MM.1S (cell line): Measurements from ENCODE around the gene MTERF2.
A peak's percentile ranks its signal among the peaks of the same experiment; 100 is the strongest.

Experiments
- DNase-seq: peaks from one replicate; pipeline ENCODE4 v3.0.0-alpha.2; 2015
- H2AFZ ChIP-seq: fragments of 300-600 bp; sonication (generic); 2 replicates; pipeline ENCODE4 v1.6.0; 2016; ENCODE audit warnings: antibody characterized with exemption, low read length
- H3F3A ChIP-seq: fragments of 300-600 bp; sonication (generic); 2 replicates; pipeline ENCODE4 v1.6.1; 2016; ENCODE audit warnings: mild to moderate bottlenecking, antibody characterized with exemption, low read length, moderate library complexity, mixed read lengths; ENCODE audit not compliant: insufficient read depth
- H3K27ac ChIP-seq: fragments of 300-600 bp; sonication (generic); 2 replicates; pipeline ENCODE4 v1.5.1; 2016; ENCODE audit warnings: mild to moderate bottlenecking, low read length
- H3K27me3 ChIP-seq: fragments of 300-600 bp; sonication (generic); replicated peaks from 2 replicates; pipeline ENCODE4 v1.6.0; 2016; ENCODE audit warnings: low read length; ENCODE audit not compliant: insufficient read depth
- H3K36me3 ChIP-seq: fragments of 300-600 bp; sonication (generic); replicated peaks from 2 replicates; pipeline ENCODE4 v1.6.1; 2016; ENCODE audit warnings: mild to moderate bottlenecking, low read length, mixed read lengths; ENCODE audit not compliant: insufficient read depth
- H3K4me1 ChIP-seq: fragments of 300-600 bp; sonication (generic); 2 replicates; pipeline ENCODE4 v1.6.1; 2016; ENCODE audit warnings: low read length, mixed read lengths
- H3K4me2 ChIP-seq: fragments of 300-600 bp; sonication (generic); 2 replicates; pipeline ENCODE4 v1.6.0; 2016; ENCODE audit warnings: low read depth, low read length
- H3K4me3 ChIP-seq: fragments of 300-600 bp; sonication (generic); 2 replicates; pipeline ENCODE4 v1.5.1; 2016; ENCODE audit warnings: low read length, mixed read lengths
- H3K79me2 ChIP-seq: fragments of 300-600 bp; sonication (generic); 2 replicates; pipeline ENCODE4 v1.6.1; 2016; ENCODE audit warnings: mixed run types, low read length, mixed read lengths
- H3K9ac ChIP-seq: fragments of 300-600 bp; sonication (generic); 2 replicates; pipeline ENCODE4 v1.6.1; 2016; ENCODE audit warnings: low read length, mixed read lengths
- H3K9me2 ChIP-seq: fragments of 300-600 bp; sonication (generic); replicated peaks from 2 replicates; pipeline ENCODE4 v1.6.1; 2016; ENCODE audit warnings: mild to moderate bottlenecking, low read length, mixed read lengths; ENCODE audit not compliant: insufficient read depth
- H3K9me3 ChIP-seq: fragments of 300-600 bp; sonication (generic); replicated peaks from 2 replicates; pipeline ENCODE4 v1.6.1; 2016; ENCODE audit warnings: mild to moderate bottlenecking, low read length, mixed read lengths; ENCODE audit not compliant: insufficient read depth
- H4K20me1 ChIP-seq: fragments of 300-600 bp; sonication (generic); 2 replicates; pipeline ENCODE4 v1.6.1; 2016; ENCODE audit warnings: mild to moderate bottlenecking, low read length, moderate library complexity, mixed read lengths; ENCODE audit not compliant: insufficient read depth
- CTCF ChIP-seq: fragments of 300-600 bp; sonication (generic); IDR thresholded peaks from 2 replicates; pipeline ENCODE4 v1.5.1; 2016; ENCODE audit warnings: antibody characterized with exemption, low read length, mixed read lengths
- EZH2 ChIP-seq: fragments of 300-600 bp; sonication (generic); optimal IDR thresholded peaks from 2 replicates; pipeline ENCODE3; 2017; ENCODE audit warnings: low read depth, mild to moderate bottlenecking, antibody characterized with exemption, low read length, mixed read lengths
- EZH2phosphoT487 ChIP-seq: fragments of 300-600 bp; sonication (generic); IDR thresholded peaks from 2 replicates; pipeline ENCODE4 v1.6.1; 2018; ENCODE audit warnings: antibody characterized with exemption, low read length

MTERF2 gene

GRCh38 chr12:106956048-106956578 is 30.8 kb downstream of the MTERF2 start:
- peaks cover 5% of the 10 kb centered on the region for H3K4me1 ChIP-seq
- no peaks in the 10 kb centered on the region for H3K9me2 ChIP-seq
- peak; percentile 47 for DNase-seq
- peak overlapping the region; percentile 92 for H3K4me3 ChIP-seq
- no peaks in the 10 kb centered on the region for H3K9me3 ChIP-seq
- peak overlapping the region; percentile 75 for H3K4me2 ChIP-seq
- H3K79me2 ChIP-seq, result peaks cover 14% of the 10 kb centered on the region; the same call in 1 of the 2 replicates
- peak overlapping the region; percentile 70 for H3K9ac ChIP-seq
- H4K20me1 ChIP-seq, result no peaks in the 10 kb centered on the region
- H3K27ac ChIP-seq, result no peak overlapping the region; the same call in 1 of the 2 replicates
- H3K27me3 ChIP-seq, result no peaks in the 10 kb centered on the region
- peak overlapping the region; percentile 79 for H2AFZ ChIP-seq
- H3F3A ChIP-seq, result no peaks in the 10 kb centered on the region
- no peak for TF ChIP-seq EZH2
- no peaks in the 10 kb centered on the region for H3K36me3 ChIP-seq

- Histone ChIP-seq H3K79me2 (peaks cover 14% of the 10 kb centered on the region; the same call in 1 of the 2 replicates), H3K4me2 (peak within 1 kb of the TSS; percentile 75), H3K4me1 (peaks cover 5% of the 10 kb centered on the region), H3K4me3 (peak within 1 kb of the TSS; percentile 92), H2AFZ (peak within 1 kb of the TSS; percentile 79), H3K27ac (no peak within 1 kb of the TSS; the same call in 1 of the 2 replicates), H3K9ac (peak within 1 kb of the TSS; percentile 70), H3K9me2 (no peaks in the 10 kb centered on the region), H4K20me1 (no peaks in the 10 kb centered on the region), H3K36me3 (no peaks in the 10 kb centered on the region), H3F3A (no peaks in the 10 kb centered on the region), H3K9me3 (no peaks in the 10 kb centered on the region), H3K27me3 (no peaks in the 10 kb centered on the region)
- no peak for TF ChIP-seq EZH2
- no peak for TF ChIP-seq CTCF
- no peak for TF ChIP-seq EZH2phosphoT487
- peak; percentile 87 for DNase-seq
Observed at GRCh38 chr12:106955377-106956047, 31.4 kb downstream of the MTERF2 start, which contains the start of gene TMEM263. Gene TMEM263 (plus strand): TSS chr12:106955907. CDS start chr12:106967117, 11,210 bp downstream.

GRCh38 chr12:106954462-106955376 is 32.2 kb downstream of the MTERF2 start:
- Histone ChIP-seq H3K79me2 (peaks cover 14% of the 10 kb centered on the region; the same call in 1 of the 2 replicates), H3K9me2 (no peaks in the 10 kb centered on the region), H3K4me3 (peak overlapping the region; percentile 92), H2AFZ (peak overlapping the region; percentile 79), H3F3A (no peaks in the 10 kb centered on the region), H3K36me3 (no peaks in the 10 kb centered on the region), H3K4me1 (peaks cover 5% of the 10 kb centered on the region), H3K27ac (no peak overlapping the region), H3K4me2 (peak overlapping the region; percentile 75), H3K9me3 (no peaks in the 10 kb centered on the region), H4K20me1 (no peaks in the 10 kb centered on the region), H3K27me3 (no peaks in the 10 kb centered on the region), H3K9ac (peak overlapping the region; percentile 70; the same call in 1 of the 2 replicates)
- TF ChIP-seq EZH2phosphoT487 (no peak), CTCF (no peak), EZH2 (no peak)
- DNase-seq, result peak; percentile 19
